ENCODE data around the gene FAR2. TPM values are rescaled to one million over a fixed set of nuclear protein-coding genes. Genes with fewer than 3 reads are reported as not detected.

The FAR2 gene
- total and polyA plus RNA-seq, 2 experiments from 2014 or later: 18.7 to 22.6 TPM

DNA sequence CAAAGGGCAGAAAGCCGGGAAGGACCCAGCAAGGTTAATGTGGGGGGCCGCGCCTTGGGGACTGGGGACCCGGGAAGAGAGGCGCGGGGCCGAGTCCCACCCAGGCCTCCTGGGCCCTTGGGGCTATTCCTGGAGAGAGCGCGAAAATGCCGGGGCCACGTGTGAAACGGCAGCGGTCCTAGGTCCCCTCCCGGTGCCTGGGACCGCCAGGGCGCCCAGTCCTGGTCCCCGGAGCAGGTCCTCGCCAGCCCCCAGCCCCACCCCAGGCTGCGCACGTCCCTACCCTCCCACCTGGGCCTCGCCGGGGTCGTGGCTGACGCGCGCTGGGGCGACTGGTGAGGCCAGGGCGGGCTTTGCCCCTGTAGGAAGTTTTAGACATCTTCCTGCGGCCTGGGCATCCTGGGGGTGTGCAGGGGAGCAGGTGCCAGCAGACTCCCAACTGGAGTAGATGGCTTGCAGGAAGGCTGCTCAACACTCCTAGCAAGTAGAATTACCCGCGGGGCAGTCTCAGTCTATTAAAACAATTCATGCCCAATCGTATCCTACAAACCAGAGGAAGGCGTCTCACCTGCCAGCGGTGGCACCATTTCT, 708 bp downstream of the FAR2 start:
- H3K4me3 ChIP-seq: peak overlapping the region; percentile 77
- H3K4me1 ChIP-seq (ENCODE audit: insufficient read depth): peaks cover 44% of the 10 kb centered on the region
- no peaks in the 10 kb centered on the region for H3K36me3 ChIP-seq (ENCODE audit: insufficient read depth)
- H2AFZ ChIP-seq: peak overlapping the region; percentile 94
- H4K20me1 ChIP-seq (replicated peaks; ENCODE audit: insufficient read depth): no peaks in the 10 kb centered on the region
- Mint-ChIP-seq H3K27ac (no peak overlapping the region), H3K9me3 (peaks cover 11% of the 10 kb centered on the region), H3K4me1 (peaks cover 64% of the 10 kb centered on the region), H3K27me3 (ENCODE audit: insufficient read depth, low read depth, poor library complexity) (peaks cover 17% of the 10 kb centered on the region), H3K4me3 (peak overlapping the region; percentile 87), H3K36me3 (ENCODE audit: low read depth) (peaks cover 17% of the 10 kb centered on the region)
- peak overlapping the region; percentile 89 for H3K4me2 ChIP-seq
- TF ChIP-seq ZNF114 (CRISPR knock-in tag; IDR thresholded peaks at IDR 0.05): 0 out of 2 replicates have a peak, but pooled peaks have one; percentile 29
- TF ChIP-seq POLR2AphosphoS5 (IDR thresholded peaks at IDR 0.05; ENCODE audit: low read depth): no peak
- 0 out of 2 replicates have a peak, but pooled peaks have one; percentile 1 for TF ChIP-seq CREB1 (CRISPR knock-in tag; IDR thresholded peaks at IDR 0.05; ENCODE audit: low read depth)
- H3K79me2 ChIP-seq (replicated peaks; ENCODE audit: insufficient read depth): peaks cover 19% of the 10 kb centered on the region
- 0 out of 2 replicates have a peak, but pooled peaks cover 6% of the 10 kb centered on the region for H3K9me2 ChIP-seq (ENCODE audit: insufficient read depth)
- ATAC-seq: peak; percentile 54
- H3K27me3 ChIP-seq (ENCODE audit: insufficient read depth): peaks cover 8% of the 10 kb centered on the region; the same call in 1 of the 2 replicates
- no peaks in the 10 kb centered on the region for H3F3A ChIP-seq (replicated peaks; ENCODE audit: low read depth)
- H3K27ac ChIP-seq (ENCODE audit: low read depth): no peak overlapping the region
- peak; percentile 47 for DNase-seq (ENCODE audit: low spot score)

- Mint-ChIP-seq H3K36me3 (ENCODE audit: low read depth) (peaks cover 11% of the 10 kb centered on the region), H3K27me3 (ENCODE audit: insufficient read depth, low read depth, poor library complexity) (peaks cover 17% of the 10 kb centered on the region), H3K4me1 (peaks cover 59% of the 10 kb centered on the region), H3K4me3 (peak overlapping the region; percentile 87), H3K9me3 (peaks cover 6% of the 10 kb centered on the region; the same call in 2 of the 3 replicates), H3K27ac (no peak overlapping the region)
- Histone ChIP-seq H3F3A (replicated peaks; ENCODE audit: low read depth) (no peaks in the 10 kb centered on the region), H4K20me1 (replicated peaks; ENCODE audit: insufficient read depth) (no peaks in the 10 kb centered on the region), H2AFZ (no peak overlapping the region), H3K27me3 (ENCODE audit: insufficient read depth) (peaks cover 8% of the 10 kb centered on the region; the same call in 1 of the 2 replicates), H3K4me1 (ENCODE audit: insufficient read depth) (peaks cover 42% of the 10 kb centered on the region), H3K36me3 (ENCODE audit: insufficient read depth) (no peaks in the 10 kb centered on the region), H3K79me2 (replicated peaks; ENCODE audit: insufficient read depth) (peaks cover 23% of the 10 kb centered on the region), H3K4me2 (peak overlapping the region; percentile 89), H3K27ac (ENCODE audit: low read depth) (no peak overlapping the region), H3K4me3 (peak overlapping the region; percentile 77), H3K9me2 (ENCODE audit: insufficient read depth) (no peaks in the 10 kb centered on the region)
- no peak for ATAC-seq
- DNase-seq (ENCODE audit: low spot score): no peak
- TF ChIP-seq, protein P1, sequence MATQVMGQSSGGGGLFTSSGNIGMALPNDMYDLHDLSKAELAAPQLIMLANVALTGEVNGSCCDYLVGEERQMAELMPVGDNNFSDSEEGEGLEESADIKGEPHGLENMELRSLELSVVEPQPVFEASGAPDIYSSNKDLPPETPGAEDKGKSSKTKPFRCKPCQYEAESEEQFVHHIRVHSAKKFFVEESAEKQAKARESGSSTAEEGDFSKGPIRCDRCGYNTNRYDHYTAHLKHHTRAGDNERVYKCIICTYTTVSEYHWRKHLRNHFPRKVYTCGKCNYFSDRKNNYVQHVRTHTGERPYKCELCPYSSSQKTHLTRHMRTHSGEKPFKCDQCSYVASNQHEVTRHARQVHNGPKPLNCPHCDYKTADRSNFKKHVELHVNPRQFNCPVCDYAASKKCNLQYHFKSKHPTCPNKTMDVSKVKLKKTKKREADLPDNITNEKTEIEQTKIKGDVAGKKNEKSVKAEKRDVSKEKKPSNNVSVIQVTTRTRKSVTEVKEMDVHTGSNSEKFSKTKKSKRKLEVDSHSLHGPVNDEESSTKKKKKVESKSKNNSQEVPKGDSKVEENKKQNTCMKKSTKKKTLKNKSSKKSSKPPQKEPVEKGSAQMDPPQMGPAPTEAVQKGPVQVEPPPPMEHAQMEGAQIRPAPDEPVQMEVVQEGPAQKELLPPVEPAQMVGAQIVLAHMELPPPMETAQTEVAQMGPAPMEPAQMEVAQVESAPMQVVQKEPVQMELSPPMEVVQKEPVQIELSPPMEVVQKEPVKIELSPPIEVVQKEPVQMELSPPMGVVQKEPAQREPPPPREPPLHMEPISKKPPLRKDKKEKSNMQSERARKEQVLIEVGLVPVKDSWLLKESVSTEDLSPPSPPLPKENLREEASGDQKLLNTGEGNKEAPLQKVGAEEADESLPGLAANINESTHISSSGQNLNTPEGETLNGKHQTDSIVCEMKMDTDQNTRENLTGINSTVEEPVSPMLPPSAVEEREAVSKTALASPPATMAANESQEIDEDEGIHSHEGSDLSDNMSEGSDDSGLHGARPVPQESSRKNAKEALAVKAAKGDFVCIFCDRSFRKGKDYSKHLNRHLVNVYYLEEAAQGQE (IDR thresholded peaks at IDR 0.05; ENCODE audit: unreplicated experiment): no peak
- TF ChIP-seq ETS1 (IDR thresholded peaks at IDR 0.05) (no peak), JUNB (IDR thresholded peaks at IDR 0.05; ENCODE audit: unreplicated experiment) (no peak), STAT1 (IDR thresholded peaks at IDR 0.05; ENCODE audit: unreplicated experiment) (no peak)
- TF ChIP-seq, protein P2, sequence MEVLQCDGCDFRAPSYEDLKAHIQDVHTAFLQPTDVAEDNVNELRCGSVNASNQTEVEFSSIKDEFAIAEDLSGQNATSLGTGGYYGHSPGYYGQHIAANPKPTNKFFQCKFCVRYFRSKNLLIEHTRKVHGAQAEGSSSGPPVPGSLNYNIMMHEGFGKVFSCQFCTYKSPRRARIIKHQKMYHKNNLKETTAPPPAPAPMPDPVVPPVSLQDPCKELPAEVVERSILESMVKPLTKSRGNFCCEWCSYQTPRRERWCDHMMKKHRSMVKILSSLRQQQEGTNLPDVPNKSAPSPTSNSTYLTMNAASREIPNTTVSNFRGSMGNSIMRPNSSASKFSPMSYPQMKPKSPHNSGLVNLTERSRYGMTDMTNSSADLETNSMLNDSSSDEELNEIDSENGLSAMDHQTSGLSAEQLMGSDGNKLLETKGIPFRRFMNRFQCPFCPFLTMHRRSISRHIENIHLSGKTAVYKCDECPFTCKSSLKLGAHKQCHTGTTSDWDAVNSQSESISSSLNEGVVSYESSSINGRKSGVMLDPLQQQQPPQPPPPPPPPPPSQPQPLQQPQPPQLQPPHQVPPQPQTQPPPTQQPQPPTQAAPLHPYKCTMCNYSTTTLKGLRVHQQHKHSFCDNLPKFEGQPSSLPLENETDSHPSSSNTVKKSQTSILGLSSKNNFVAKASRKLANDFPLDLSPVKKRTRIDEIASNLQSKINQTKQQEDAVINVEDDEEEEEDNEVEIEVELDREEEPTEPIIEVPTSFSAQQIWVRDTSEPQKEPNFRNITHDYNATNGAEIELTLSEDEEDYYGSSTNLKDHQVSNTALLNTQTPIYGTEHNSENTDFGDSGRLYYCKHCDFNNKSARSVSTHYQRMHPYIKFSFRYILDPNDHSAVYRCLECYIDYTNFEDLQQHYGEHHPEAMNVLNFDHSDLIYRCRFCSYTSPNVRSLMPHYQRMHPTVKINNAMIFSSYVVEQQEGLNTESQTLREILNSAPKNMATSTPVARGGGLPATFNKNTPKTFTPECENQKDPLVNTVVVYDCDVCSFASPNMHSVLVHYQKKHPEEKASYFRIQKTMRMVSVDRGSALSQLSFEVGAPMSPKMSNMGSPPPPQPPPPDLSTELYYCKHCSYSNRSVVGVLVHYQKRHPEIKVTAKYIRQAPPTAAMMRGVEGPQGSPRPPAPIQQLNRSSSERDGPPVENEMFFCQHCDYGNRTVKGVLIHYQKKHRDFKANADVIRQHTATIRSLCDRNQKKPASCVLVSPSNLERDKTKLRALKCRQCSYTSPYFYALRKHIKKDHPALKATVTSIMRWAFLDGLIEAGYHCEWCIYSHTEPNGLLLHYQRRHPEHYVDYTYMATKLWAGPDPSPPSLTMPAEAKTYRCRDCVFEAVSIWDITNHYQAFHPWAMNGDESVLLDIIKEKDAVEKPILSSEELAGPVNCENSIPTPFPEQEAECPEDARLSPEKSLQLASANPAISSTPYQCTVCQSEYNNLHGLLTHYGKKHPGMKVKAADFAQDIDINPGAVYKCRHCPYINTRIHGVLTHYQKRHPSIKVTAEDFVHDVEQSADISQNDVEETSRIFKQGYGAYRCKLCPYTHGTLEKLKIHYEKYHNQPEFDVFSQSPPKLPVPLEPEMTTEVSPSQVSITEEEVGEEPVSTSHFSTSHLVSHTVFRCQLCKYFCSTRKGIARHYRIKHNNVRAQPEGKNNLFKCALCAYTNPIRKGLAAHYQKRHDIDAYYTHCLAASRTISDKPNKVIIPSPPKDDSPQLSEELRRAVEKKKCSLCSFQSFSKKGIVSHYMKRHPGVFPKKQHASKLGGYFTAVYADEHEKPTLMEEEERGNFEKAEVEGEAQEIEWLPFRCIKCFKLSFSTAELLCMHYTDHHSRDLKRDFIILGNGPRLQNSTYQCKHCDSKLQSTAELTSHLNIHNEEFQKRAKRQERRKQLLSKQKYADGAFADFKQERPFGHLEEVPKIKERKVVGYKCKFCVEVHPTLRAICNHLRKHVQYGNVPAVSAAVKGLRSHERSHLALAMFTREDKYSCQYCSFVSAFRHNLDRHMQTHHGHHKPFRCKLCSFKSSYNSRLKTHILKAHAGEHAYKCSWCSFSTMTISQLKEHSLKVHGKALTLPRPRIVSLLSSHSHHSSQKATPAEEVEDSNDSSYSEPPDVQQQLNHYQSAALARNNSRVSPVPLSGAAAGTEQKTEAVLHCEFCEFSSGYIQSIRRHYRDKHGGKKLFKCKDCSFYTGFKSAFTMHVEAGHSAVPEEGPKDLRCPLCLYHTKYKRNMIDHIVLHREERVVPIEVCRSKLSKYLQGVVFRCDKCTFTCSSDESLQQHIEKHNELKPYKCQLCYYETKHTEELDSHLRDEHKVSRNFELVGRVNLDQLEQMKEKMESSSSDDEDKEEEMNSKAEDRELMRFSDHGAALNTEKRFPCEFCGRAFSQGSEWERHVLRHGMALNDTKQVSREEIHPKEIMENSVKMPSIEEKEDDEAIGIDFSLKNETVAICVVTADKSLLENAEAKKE (CRISPR knock-in tag; IDR thresholded peaks at IDR 0.05): no peak
These were observed 1.4 kb downstream of the FAR2 start for GRCh38 chr12:29150462-29150861.

Measured in GM23338 (cell line).